GM13976 (cell line): ENCODE results near the gene SYTL5.

ENCODE experiments used
- DNase-seq: peaks from one replicate; pipeline ENCODE4 v3.0.0; 2012; ENCODE audit warnings: low spot score
- in situ Hi-C: fragments of 300-500 bp; cut with MboI; formaldehyde crosslinking; loops from one replicate; pipeline ENCODE4 v1.12.0; 2022; ENCODE audit warnings: low sequenced_read_pairs, mixed read lengths, inconsistent platforms; ENCODE audit not compliant: unreplicated experiment
- TF ChIP-seq, protein P1 (sequence below): IDR thresholded peaks from 2 replicates; pipeline ENCODE4 v1.5.1; 2012; ENCODE audit warnings: borderline replicate concordance, mild to moderate bottlenecking; ENCODE audit not compliant: insufficient read depth; ENCODE audit errors: extremely low read depth, missing control alignments, control extremely low read depth

The SYTL5 gene

DNA sequence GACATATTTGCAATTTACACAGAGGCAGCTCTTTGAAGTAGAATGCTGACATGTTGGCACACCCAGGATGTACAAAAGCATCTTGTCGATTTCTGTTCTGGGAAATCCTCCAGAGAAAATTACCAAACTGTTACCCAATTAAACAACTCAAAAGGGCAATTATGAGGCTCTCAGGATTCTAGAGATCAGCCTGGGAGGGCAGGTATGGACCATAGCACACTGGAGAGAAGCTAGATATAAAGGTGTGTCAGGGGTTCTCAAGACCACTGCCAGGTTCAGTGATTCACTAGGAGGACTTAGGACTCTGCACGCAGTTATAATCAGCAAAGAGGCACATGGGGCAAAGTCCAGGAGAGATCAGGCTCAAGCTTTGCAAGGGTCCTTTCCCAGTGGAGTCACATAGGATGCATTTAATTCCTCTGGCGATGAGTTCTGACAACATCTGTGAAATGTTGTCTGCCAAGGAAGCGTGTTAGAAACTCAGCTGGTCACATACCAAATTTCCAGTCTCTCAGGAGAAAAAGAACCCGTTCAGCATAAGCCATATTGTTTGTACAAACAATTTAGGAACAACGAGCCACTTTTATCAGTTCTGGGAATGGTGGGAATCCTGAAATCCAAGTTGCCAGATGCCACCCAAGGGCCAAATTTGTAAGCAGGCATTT is 100.8 kb downstream of the SYTL5 start:
- TF ChIP-seq, protein P1, sequence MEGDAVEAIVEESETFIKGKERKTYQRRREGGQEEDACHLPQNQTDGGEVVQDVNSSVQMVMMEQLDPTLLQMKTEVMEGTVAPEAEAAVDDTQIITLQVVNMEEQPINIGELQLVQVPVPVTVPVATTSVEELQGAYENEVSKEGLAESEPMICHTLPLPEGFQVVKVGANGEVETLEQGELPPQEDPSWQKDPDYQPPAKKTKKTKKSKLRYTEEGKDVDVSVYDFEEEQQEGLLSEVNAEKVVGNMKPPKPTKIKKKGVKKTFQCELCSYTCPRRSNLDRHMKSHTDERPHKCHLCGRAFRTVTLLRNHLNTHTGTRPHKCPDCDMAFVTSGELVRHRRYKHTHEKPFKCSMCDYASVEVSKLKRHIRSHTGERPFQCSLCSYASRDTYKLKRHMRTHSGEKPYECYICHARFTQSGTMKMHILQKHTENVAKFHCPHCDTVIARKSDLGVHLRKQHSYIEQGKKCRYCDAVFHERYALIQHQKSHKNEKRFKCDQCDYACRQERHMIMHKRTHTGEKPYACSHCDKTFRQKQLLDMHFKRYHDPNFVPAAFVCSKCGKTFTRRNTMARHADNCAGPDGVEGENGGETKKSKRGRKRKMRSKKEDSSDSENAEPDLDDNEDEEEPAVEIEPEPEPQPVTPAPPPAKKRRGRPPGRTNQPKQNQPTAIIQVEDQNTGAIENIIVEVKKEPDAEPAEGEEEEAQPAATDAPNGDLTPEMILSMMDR, result no peak
- no peak for DNase-seq
- in situ Hi-C loops, result no loop called here

DNA sequence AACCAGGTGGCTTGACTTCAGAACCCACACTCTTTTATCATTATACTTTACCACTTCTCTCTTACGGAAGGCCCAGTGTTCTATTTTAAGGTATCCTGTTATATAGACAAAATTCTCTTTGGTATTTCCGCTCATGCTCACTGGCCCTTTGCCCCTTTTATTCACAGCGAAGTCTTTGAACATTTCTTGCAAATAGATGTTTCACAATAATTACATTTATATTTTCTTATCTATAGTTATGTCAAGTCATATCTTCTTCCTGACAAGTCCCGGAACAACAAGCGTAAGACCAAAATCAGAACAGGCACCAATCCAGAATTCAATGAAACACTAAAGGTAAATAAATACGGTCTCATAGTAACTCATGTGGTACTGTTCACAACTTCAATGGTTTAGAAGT is 102.0 kb downstream of the SYTL5 start:
- no peak for DNase-seq
- TF ChIP-seq, protein P1, result no peak
- in situ Hi-C loops, result no loop called here

DNA sequence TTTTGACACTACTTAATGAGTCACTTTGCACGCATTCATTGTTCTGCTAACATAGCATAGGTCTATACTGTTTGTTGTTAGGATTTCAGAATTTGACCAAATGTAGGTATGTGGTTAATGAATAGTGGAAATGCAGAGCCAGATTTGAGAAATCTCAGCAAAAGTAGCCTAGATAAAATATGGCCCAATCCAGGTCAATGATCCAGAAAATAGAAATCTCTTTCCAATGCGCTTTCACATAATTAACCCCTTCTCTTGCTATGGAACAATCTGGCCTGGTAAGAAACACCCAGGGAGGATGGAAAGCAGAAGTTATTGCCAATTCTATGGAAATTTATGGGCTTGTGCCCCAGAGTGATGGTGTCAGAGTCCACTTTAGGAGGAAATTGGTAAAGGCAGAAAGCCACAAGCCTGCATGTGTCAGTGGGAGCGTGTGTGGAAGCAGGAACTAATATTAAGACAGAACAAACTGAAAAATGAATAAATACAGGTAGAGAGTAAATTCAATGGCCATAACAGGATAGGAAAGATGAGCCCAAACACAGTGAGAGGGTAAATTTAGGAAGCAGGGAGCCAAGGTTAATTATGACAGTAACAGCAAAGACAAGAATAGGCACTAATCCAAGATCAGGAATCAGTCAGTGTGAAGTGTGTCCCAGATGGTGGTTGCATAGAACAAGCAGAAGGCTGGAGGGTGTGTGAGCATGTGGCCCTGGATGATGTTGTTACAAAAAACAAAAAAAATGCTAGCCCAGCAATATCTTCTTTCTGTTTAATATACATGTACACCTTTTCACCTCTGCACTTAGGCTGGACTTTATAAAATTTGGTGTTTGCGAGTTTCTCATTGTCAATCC is 102.9 kb downstream of the SYTL5 start:
- TF ChIP-seq, protein P1, result no peak
- DNase-seq, result no peak
- in situ Hi-C loops, result no loop called here

DNA sequence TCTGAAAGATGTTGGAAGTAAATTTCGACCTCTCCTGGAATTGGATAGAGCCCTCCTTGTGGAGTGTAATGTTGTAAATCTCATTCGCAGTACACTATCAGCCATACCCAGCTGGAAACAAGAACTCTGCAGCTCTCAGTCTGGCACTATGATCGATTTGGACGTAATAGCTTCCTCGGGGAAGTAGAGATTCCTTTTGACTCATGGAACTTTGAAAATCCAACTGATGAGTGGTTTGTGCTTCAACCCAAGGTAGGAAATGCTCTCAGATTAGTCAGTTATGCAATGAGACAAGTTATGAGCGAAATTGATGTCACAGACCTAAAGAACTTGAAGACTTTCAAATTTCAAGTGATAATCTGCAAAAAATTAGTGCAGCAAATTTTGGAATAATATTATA is 103.9 kb downstream of the SYTL5 start:
- in situ Hi-C loops, result no loop called here
- TF ChIP-seq, protein P1, result no peak
- DNase-seq, result no peak

DNA sequence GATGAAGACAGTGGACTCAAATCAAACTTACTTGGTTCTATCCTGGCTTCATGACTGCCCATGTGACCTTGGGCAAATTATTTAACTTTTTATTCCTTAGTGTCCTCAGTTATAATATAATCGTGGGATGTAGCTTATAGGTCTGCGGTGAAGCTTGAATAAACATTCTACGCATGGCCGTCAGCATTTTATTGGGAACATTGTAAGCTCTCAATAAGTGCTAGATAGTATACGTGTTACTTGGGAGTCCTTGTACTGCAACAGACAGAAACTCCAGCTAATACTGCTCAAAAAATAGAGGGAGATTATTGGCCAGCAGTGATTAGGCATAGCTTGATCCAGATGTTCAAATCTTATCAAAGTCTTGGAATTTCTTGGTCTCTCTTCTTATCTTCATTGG is 104.8 kb downstream of the SYTL5 start:
- TF ChIP-seq, protein P1, result no peak
- in situ Hi-C loops, result no loop called here
- no peak for DNase-seq

DNA sequence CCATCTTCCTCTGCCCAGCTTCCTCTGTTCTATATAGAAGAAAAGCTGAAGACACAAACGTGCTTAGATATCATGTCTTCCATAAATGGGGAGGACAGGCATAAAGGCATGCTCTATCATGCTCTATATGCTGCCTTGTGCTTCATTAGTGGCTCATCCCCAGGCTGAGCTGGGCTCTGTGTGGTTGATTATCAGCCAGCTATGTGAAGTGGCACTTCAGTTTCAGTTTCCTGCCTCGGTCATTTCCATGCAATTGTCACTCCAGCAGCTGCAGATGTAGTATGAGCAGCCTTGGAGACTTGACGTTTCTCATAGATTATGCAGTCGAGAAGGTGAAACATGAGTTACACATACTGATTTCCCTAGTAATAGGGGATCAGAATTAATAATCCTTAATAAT is 106.2 kb downstream of the SYTL5 start:
- no peak for DNase-seq
- in situ Hi-C loops, result no loop called here
- TF ChIP-seq, protein P1, result no peak
